HepG2 (cell line): ENCODE results near the gene METTL1. TPM values are rescaled to one million over a fixed set of nuclear protein-coding genes. Genes with fewer than 3 reads are reported as not detected.

Experiments
- ATAC-seq: fragments of 200-7000 bp; cut with Tn5 transposase; 3 replicates; pipeline ENCODE4 v1.9.1; 2020; ENCODE audit warnings: mild to moderate bottlenecking, moderate library complexity
- BruUV-seq: library from RNA; stranded (reverse); fragments of 400-500 nt; replicated peaks from 2 replicates; lab custom pipeline; 2021; lab: Mats Ljungman, UMichigan
- CTCF ChIA-PET: fragments of 300-600 bp; formaldehyde crosslinking; extraction: SDS; loops from one replicate; lab custom pipeline; 2021; ENCODE audit warnings: low total read pairs, inconsistent platforms, low intra/inter-chr PET ratio; lab: Yijun Ruan, JAX
- POLR2A ChIA-PET: fragments of 350-600 bp; sonication (Branson Sonifier 250); formaldehyde crosslinking; loops from one replicate; lab custom pipeline; 2020; ENCODE audit warnings: antibody characterized with exemption, inconsistent platforms; lab: Yijun Ruan, JAX
- DNase-seq: peaks from one replicate; pipeline ENCODE4 v3.0.0-alpha.2; 2015; ENCODE audit warnings: low spot score
- FAIRE-seq: peaks from 3 replicates; lab custom pipeline; 2011; peaks lifted over from hg19 to GRCh38; lab: Jason Lieb, UNC
- H2AFZ ChIP-seq: one replicate; pipeline ENCODE4 v1.6.1; 2011; ENCODE audit warnings: low read length, inconsistent platforms
- H3K27ac ChIP-seq: fragments of 300-600 bp; 3 replicates; pipeline ENCODE4 v1.8.0; 2011; ENCODE audit warnings: mixed run types, mild to moderate bottlenecking, mixed read lengths, low read length, inconsistent platforms; ENCODE audit not compliant: insufficient read depth; ENCODE audit errors: extremely low read length
- H3K27me3 ChIP-seq, 2 experiments: fragments of 200-600 bp in 1 of 2; 2 replicates in 1 of 2; 3 replicates in 1 of 2; pipeline versions ENCODE4 v1.6.0 to v1.8.0; 2011; ENCODE audit warnings: low read length in 2 of 2, mild to moderate bottlenecking in 2 of 2, moderate library complexity in 2 of 2, inconsistent platforms in 1 of 2; ENCODE audit not compliant: insufficient read depth in 2 of 2, control insufficient read depth in 1 of 2
- H3K36me3 ChIP-seq, 2 experiments: fragments of 200-600 bp in 1 of 2; replicated peaks in 1 of 2; 2 replicates in 1 of 2; 3 replicates in 1 of 2; pipeline versions ENCODE4 v1.5.1 to v1.8.0; 2011; ENCODE audit warnings: low read length in 2 of 2, inconsistent platforms in 1 of 2; ENCODE audit not compliant: insufficient read depth in 2 of 2, control insufficient read depth in 1 of 2
- H3K4me1 ChIP-seq: 2 replicates; pipeline ENCODE4 v1.5.1; 2012; ENCODE audit warnings: low read length, inconsistent platforms; ENCODE audit not compliant: insufficient read depth
- H3K4me2 ChIP-seq: 2 replicates; pipeline ENCODE4 v1.6.0; 2011; ENCODE audit warnings: low read depth, low read length, inconsistent platforms
- H3K4me3 ChIP-seq, 3 experiments: fragments of 200-600 bp in 1 of 3; sonication (generic), shearing (Covaris generic) in 1 of 3; replicated peaks in 1 of 3; 2 replicates each; pipeline ENCODE4 v1.5.1; 2011 to 2016; ENCODE audit warnings: low read length in 3 of 3, inconsistent platforms in 2 of 3, low read depth in 2 of 3, mild to moderate bottlenecking in 2 of 3, control low read depth in 1 of 3, mixed read lengths in 1 of 3; ENCODE audit not compliant: insufficient read depth in 1 of 3
- H3K79me2 ChIP-seq: one replicate; pipeline ENCODE4 v1.6.1; 2011; ENCODE audit warnings: low read length, inconsistent platforms; ENCODE audit not compliant: insufficient read depth
- H3K9ac ChIP-seq: 2 replicates; pipeline ENCODE4 v1.6.0; 2011; ENCODE audit warnings: mild to moderate bottlenecking, low read depth, low read length, inconsistent platforms; ENCODE audit not compliant: insufficient read depth
- H3K9me3 ChIP-seq: 2 replicates; pipeline ENCODE4 v1.5.1; 2012; ENCODE audit warnings: mild to moderate bottlenecking, low read length
- H4K20me1 ChIP-seq: 2 replicates; pipeline ENCODE4 v1.6.0; 2011; ENCODE audit warnings: inconsistent platforms, mild to moderate bottlenecking, low read length, moderate library complexity; ENCODE audit not compliant: insufficient read depth
- ATF3 ChIP-seq: sonication (generic); formaldehyde crosslinking; IDR thresholded peaks from 2 replicates; pipeline ENCODE4 v1.4.0; 2020; ENCODE audit warnings: missing genetic modification reagents
- CTCF ChIP-seq: sonication (generic); formaldehyde crosslinking; IDR thresholded peaks from 2 replicates; pipeline ENCODE4 v1.5.0; 2020; ENCODE audit warnings: mild to moderate bottlenecking, missing genetic modification reagents, moderate library complexity
- DZIP1 ChIP-seq: sonication (generic); formaldehyde crosslinking; IDR thresholded peaks from 2 replicates; pipeline ENCODE4 v1.5.0; 2020; ENCODE audit warnings: mild to moderate bottlenecking, missing genetic modification reagents
- GTF3A ChIP-seq: sonication (generic); formaldehyde crosslinking; conservative IDR thresholded peaks from 2 replicates; pipeline ENCODE4 v1.4.0; 2020; ENCODE audit warnings: mild to moderate bottlenecking, missing genetic modification reagents
- HCFC1 ChIP-seq: fragments of 150-350 bp; IDR thresholded peaks from 2 replicates; pipeline ENCODE4 v1.6.1; 2014; ENCODE audit warnings: low read depth, low read length
- POLR2G ChIP-seq: fragments of 200-400 bp; formaldehyde crosslinking; IDR thresholded peaks from 2 replicates; pipeline ENCODE4 v1.6.1; 2018; ENCODE audit warnings: mild to moderate bottlenecking, low read depth, low read length, moderate library complexity
- THAP11 ChIP-seq: IDR thresholded peaks from 2 replicates; pipeline ENCODE4 v1.6.1; 2016; ENCODE audit warnings: missing biosample characterization, missing genetic modification reagents
- THAP7 ChIP-seq: sonication (generic); formaldehyde crosslinking; IDR thresholded peaks from 2 replicates; pipeline ENCODE4 v1.8.1; 2023; ENCODE audit warnings: mild to moderate bottlenecking, missing genetic modification reagents
- TOE1 ChIP-seq: sonication (generic); formaldehyde crosslinking; IDR thresholded peaks from 2 replicates; pipeline ENCODE4 v1.4.0; 2020; ENCODE audit warnings: mild to moderate bottlenecking, missing genetic modification reagents
- ZNF292 ChIP-seq: sonication (generic); formaldehyde crosslinking; IDR thresholded peaks from 2 replicates; pipeline ENCODE4 v1.8.1; 2022; ENCODE audit warnings: mild to moderate bottlenecking, low read depth, missing genetic modification reagents, borderline replicate concordance
- ZNF589 ChIP-seq: sonication (generic); formaldehyde crosslinking; conservative IDR thresholded peaks from 2 replicates; pipeline ENCODE4 v1.8.0; 2022; ENCODE audit warnings: mild to moderate bottlenecking, moderate library complexity, missing genetic modification reagents
- ZNF839 ChIP-seq: sonication (generic); formaldehyde crosslinking; IDR thresholded peaks from 2 replicates; pipeline ENCODE4 v1.4.0; 2020; ENCODE audit warnings: missing genetic modification reagents, mild to moderate bottlenecking, borderline replicate concordance
- WGBS: methylation state at CpG from one replicate; pipeline ENCODE4 v1.1.6; 2017; ENCODE audit warnings: low lambda C conversion rate; 5-methylcytosine and 5-hydroxymethylcytosine counted together
- in situ Hi-C: cut with HindIII; loops from 2 replicates; pipeline ENCODE4 v1.10.0; 2017; ENCODE audit warnings: low pct_unique_long_range_greater_than_20kb; ENCODE audit not compliant: extremely low pct_ligation_motif_present
- intact Hi-C: fragments of 100-400 bp; cut with micrococcal nuclease; formaldehyde crosslinking; loops from one replicate; pipeline ENCODE4 v1.10.0; 2022; ENCODE audit not compliant: unreplicated experiment
- polyA plus RNA-seq, 8 experiments: library from polyadenylated mRNA; depleted of rRNA in 3 of 8; stranded (reverse) in 7 of 8; unstranded in 1 of 8; fragments of >200 nt; fragmentation: Illumina TruSeq in 4 of 8; extraction: Trizol in 4 of 8; gene quantifications; 2 replicates each; pipeline versions ENCODE4 v1.2.1 to v1.2.3, GENCODE V29; 2011 to 2016; ENCODE audit warnings: low read depth in 4 of 8, missing spikeins in 1 of 8, mixed read lengths in 1 of 8; ENCODE audit not compliant: insufficient read depth in 1 of 8
- total RNA-seq, 5 experiments: library from RNA; depleted of rRNA; stranded (reverse); fragments of >200 nt; fragmentation: Illumina TruSeq; extraction: Trizol; gene quantifications; 2 replicates each; pipeline ENCODE4 v1.2.3, GENCODE V29; 2016; ENCODE audit warnings: low read depth in 1 of 5
- TF ChIP-seq, protein P1 (sequence below): sonication (generic); formaldehyde crosslinking; IDR thresholded peaks from 2 replicates; pipeline ENCODE4 v1.4.0; 2020; ENCODE audit warnings: missing genetic modification reagents

METTL1 gene
- total and polyA plus RNA-seq, 2 of the 13 experiments (the other 11 are each of a cell fraction or from before 2014, with no cell fraction given), result 34.7 to 36.9 TPM

GRCh38 chr12:57735952-57736740 is 35.8 kb downstream of the METTL1 start (continued):
- peak; percentile 71 for TF ChIP-seq CTCF
- TF ChIP-seq, all 625 proteins: peak for 29

DNA sequence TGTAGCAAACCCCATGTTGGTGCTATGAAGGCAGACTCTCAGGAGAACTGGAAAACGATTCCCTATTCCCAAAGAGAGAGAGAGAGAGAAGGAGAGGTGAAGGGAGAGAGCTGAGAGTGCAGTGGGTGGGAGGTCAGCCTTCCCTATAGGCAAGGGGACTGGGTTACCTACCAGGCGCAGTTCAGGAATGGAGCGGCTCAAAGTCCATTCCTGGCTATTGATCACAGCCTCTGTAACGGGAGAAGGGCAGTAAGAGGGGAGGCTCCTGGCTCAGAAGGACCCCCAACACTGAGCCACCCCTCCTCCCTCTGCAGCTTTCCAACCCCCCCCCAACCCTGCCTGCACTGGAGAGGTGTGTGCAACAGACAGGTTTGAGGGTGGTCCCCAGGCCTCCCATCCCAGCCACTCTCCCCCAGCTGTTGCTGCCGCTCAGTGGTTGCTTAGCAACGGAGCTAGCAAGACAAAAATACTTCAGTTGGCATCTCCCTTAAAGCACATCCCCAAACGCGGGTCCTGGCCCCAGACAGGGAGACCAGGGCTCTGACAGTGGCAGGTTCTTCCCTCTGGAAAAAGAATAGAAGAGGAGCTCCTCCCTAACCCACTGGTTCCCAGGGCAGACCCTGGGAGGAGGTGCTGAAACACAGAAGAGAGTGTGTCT is 36.6 kb downstream of the METTL1 start:
- ChIA-PET POLR2A (interaction anchor here (0.9 to 3.3 kb wide), 6 partner anchors 9 to 215 kb away, joined by 3 to 29 read pairs (median 4); partner anchors contain the start of genes CDK4, DCTN2, DDIT3 and TSPAN31), CTCF (interaction anchor here (1.8 kb wide), 1 partner anchor 9 kb away, joined by 6 read pairs; no protein-coding TSS in a partner anchor)
- Histone ChIP-seq H3K4me2 (peak overlapping the region; percentile 94), H3K9me3 (no peaks in the 10 kb centered on the region), H3K36me3 (no peaks in the 10 kb centered on the region), H4K20me1 (no peaks in the 10 kb centered on the region), H3K9ac (no peak overlapping the region), H3K27ac (no peak overlapping the region), H3K27me3 (peaks cover 14 to 64% of the 10 kb centered on the region in 2 experiments), H3K4me3 (peak overlapping the region in 1 of 3 experiments; percentile 73; a peak in 2 of 6 replicates), H3K4me1 (peaks cover 42% of the 10 kb centered on the region), H2AFZ (no peak overlapping the region), H3K79me2 (no peaks in the 10 kb centered on the region)
- DNase-seq (peak; percentile 23), FAIRE-seq (no peak), ATAC-seq (peak; percentile 55)
- in situ Hi-C loops (no loop called here), intact Hi-C loops (loop anchor here (5.0 kb wide), 2 partner anchors 43 to 153 kb away; partner anchors contain the start of gene OS9)
- no TSS peak for BruUV-seq
- 7% methylated on average over 8 of the region's 8 CpGs for WGBS
- TF ChIP-seq THAP7 (CRISPR knock-in tag) (no peak), THAP11 (CRISPR knock-in tag) (no peak), ATF3 (CRISPR knock-in tag) (no peak), DZIP1 (CRISPR knock-in tag) (no peak), ZNF589 (CRISPR knock-in tag) (no peak), GTF3A (CRISPR knock-in tag) (no peak), HCFC1 (no peak), ZNF292 (peak; percentile 41; the same call in 1 of the 2 replicates), POLR2G (no peak), TOE1 (CRISPR knock-in tag) (no peak), ZNF839 (CRISPR knock-in tag) (no peak)
- TF ChIP-seq, protein P1, sequence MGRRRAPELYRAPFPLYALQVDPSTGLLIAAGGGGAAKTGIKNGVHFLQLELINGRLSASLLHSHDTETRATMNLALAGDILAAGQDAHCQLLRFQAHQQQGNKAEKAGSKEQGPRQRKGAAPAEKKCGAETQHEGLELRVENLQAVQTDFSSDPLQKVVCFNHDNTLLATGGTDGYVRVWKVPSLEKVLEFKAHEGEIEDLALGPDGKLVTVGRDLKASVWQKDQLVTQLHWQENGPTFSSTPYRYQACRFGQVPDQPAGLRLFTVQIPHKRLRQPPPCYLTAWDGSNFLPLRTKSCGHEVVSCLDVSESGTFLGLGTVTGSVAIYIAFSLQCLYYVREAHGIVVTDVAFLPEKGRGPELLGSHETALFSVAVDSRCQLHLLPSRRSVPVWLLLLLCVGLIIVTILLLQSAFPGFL (CRISPR knock-in tag), result no peak
